Naive B cell (primary cell): ENCODE results near the gene MICAL3. TPM values are rescaled to one million over a fixed set of nuclear protein-coding genes. Genes with fewer than 3 reads are reported as not detected.

Source experiments
- ATAC-seq, 2 donors: fragments of 150-1000 bp; cut with Tn5 transposase; 2 replicates each; pipeline ENCODE4 v1.10.0; 2021; ENCODE audit warnings: low read depth in 2 of 2, mild to moderate bottlenecking in 2 of 2, moderate library complexity in 2 of 2
- DNase-seq: peaks from one replicate; pipeline ENCODE4 v3.0.0; 2022
- H3K27ac Mint-ChIP-seq, 6 donors: one replicate each; pipeline ENCODE4 v1.8.0; 2020 to 2022; ENCODE audit warnings: mild to moderate bottlenecking in 6 of 6, mixed read lengths in 6 of 6, moderate library complexity in 5 of 6, inconsistent platforms in 2 of 6
- H3K27me3 Mint-ChIP-seq, 3 donors: one replicate each; pipeline ENCODE4 v1.8.0; 2021 to 2022; ENCODE audit warnings: mixed read lengths in 3 of 3, mild to moderate bottlenecking in 1 of 3
- H3K36me3 Mint-ChIP-seq, 2 donors: one replicate each; pipeline ENCODE4 v1.8.0; 2020 to 2022; ENCODE audit warnings: mixed read lengths in 2 of 2, inconsistent platforms in 1 of 2, mild to moderate bottlenecking in 1 of 2
- H3K4me1 Mint-ChIP-seq, 3 donors: one replicate each; pipeline ENCODE4 v1.8.0; 2020 to 2022; ENCODE audit warnings: mixed read lengths in 3 of 3, inconsistent platforms in 1 of 3, mild to moderate bottlenecking in 1 of 3, moderate library complexity in 1 of 3
- H3K4me3 Mint-ChIP-seq, 8 donors: one replicate each; pipeline ENCODE4 v1.8.0; 2020 to 2022; ENCODE audit warnings: mild to moderate bottlenecking in 8 of 8, mixed read lengths in 8 of 8, moderate library complexity in 8 of 8, inconsistent platforms in 2 of 8
- H3K9me3 Mint-ChIP-seq, 7 donors: one replicate each; pipeline ENCODE4 v1.8.0; 2020 to 2022; ENCODE audit warnings: mixed read lengths in 7 of 7, mild to moderate bottlenecking in 5 of 7, inconsistent platforms in 2 of 7, moderate library complexity in 1 of 7
- polyA plus RNA-seq, 6 donors: library from polyadenylated mRNA; unstranded; fragments of 300-500 nt; fragmentation: Illumina TruSeq; gene quantifications; one replicate each; pipeline ENCODE4 v1.2.3, GENCODE V29; 2021; ENCODE audit warnings: low read depth in 6 of 6

MICAL3 gene
- polyA plus RNA-seq, 6 donors from 2014 or later, result 10.9 to 28.0 (median 15.6) TPM

- ATAC-seq, result peak in 1 of 2 donors; percentile 49
- peaks cover 3 to 8% (median 7%) of the 10 kb centered on the region in 3 donors for H3K4me1 Mint-ChIP-seq
- DNase-seq, result no peak
- peak overlapping the region in 2 of 6 donors; percentile 14 to 76 for H3K27ac Mint-ChIP-seq
- no peak overlapping the region for H3K4me3 Mint-ChIP-seq
- no peaks in the 10 kb centered on the region for H3K27me3 Mint-ChIP-seq
- peaks cover 21 to 24% of the 10 kb centered on the region in 2 donors for H3K36me3 Mint-ChIP-seq
- no peaks in the 10 kb centered on the region for H3K9me3 Mint-ChIP-seq
Measured at GRCh38 chr22:17876306-17876831, 148.0 kb downstream of the MICAL3 start.

GRCh38 chr22:17875631-17876030, 148.7 kb downstream of the MICAL3 start:
- DNase-seq (no peak), ATAC-seq (no peak)
- Mint-ChIP-seq H3K36me3 (peaks cover 28 to 32% of the 10 kb centered on the region in 2 donors), H3K4me1 (peaks cover 3 to 10% (median 8%) of the 10 kb centered on the region in 3 donors), H3K4me3 (no peak overlapping the region), H3K27ac (peak overlapping the region in 2 of 6 donors; percentile 14 to 18), H3K9me3 (no peaks in the 10 kb centered on the region), H3K27me3 (no peaks in the 10 kb centered on the region)

GRCh38 chr22:17875156-17875555, 149.2 kb downstream of the MICAL3 start:
- no peaks in the 10 kb centered on the region for H3K9me3 Mint-ChIP-seq
- no peak overlapping the region for H3K27ac Mint-ChIP-seq
- no peak for ATAC-seq
- peaks cover 0 to 10% (median 8%) of the 10 kb centered on the region in 3 donors for H3K4me1 Mint-ChIP-seq
- peaks cover 32 to 33% of the 10 kb centered on the region in 2 donors for H3K36me3 Mint-ChIP-seq
- H3K4me3 Mint-ChIP-seq, result no peak overlapping the region
- no peaks in the 10 kb centered on the region for H3K27me3 Mint-ChIP-seq
- no peak for DNase-seq

GRCh38 chr22:17874231-17874905, 150.0 kb downstream of the MICAL3 start:
- Mint-ChIP-seq H3K4me1 (peaks cover 0 to 8% (median 7%) of the 10 kb centered on the region in 3 donors), H3K27me3 (no peaks in the 10 kb centered on the region), H3K36me3 (peaks cover 27 to 30% of the 10 kb centered on the region in 2 donors), H3K27ac (peak overlapping the region in 1 of 6 donors; percentile 12), H3K9me3 (no peaks in the 10 kb centered on the region), H3K4me3 (no peak overlapping the region)
- no peak for DNase-seq
- ATAC-seq, result no peak

- Mint-ChIP-seq H3K4me3 (no peak overlapping the region), H3K9me3 (no peaks in the 10 kb centered on the region), H3K27me3 (no peaks in the 10 kb centered on the region), H3K4me1 (peaks cover 0 to 8% (median 5%) of the 10 kb centered on the region in 3 donors), H3K27ac (no peak overlapping the region), H3K36me3 (peaks cover 25 to 29% of the 10 kb centered on the region in 2 donors)
- ATAC-seq (no peak), DNase-seq (no peak)
Measured at GRCh38 chr22:17873804-17874203, 150.6 kb downstream of the MICAL3 start.

GRCh38 chr22:17873116-17873515, 151.2 kb downstream of the MICAL3 start:
- H3K36me3 Mint-ChIP-seq, result peaks cover 25 to 29% of the 10 kb centered on the region in 2 donors
- DNase-seq (no peak), ATAC-seq (no peak)
- H3K4me1 Mint-ChIP-seq, result peaks cover 0 to 8% (median 5%) of the 10 kb centered on the region in 3 donors
- H3K27ac Mint-ChIP-seq, result no peak overlapping the region
- no peaks in the 10 kb centered on the region for H3K9me3 Mint-ChIP-seq
- H3K27me3 Mint-ChIP-seq, result no peaks in the 10 kb centered on the region
- no peak overlapping the region for H3K4me3 Mint-ChIP-seq

GRCh38 chr22:17872471-17872870, 151.9 kb downstream of the MICAL3 start:
- no peak for ATAC-seq
- H3K27me3 Mint-ChIP-seq, result no peaks in the 10 kb centered on the region
- H3K4me1 Mint-ChIP-seq, result peaks cover 0 to 5% (median 4%) of the 10 kb centered on the region in 3 donors
- DNase-seq, result no peak
- H3K9me3 Mint-ChIP-seq, result no peaks in the 10 kb centered on the region
- H3K27ac Mint-ChIP-seq, result peak overlapping the region in 2 of 6 donors; percentile 76 to 89
- H3K4me3 Mint-ChIP-seq, result no peak overlapping the region
- peaks cover 25 to 29% of the 10 kb centered on the region in 2 donors for H3K36me3 Mint-ChIP-seq

- DNase-seq (no peak), ATAC-seq (no peak)
- no peaks in the 10 kb centered on the region for H3K27me3 Mint-ChIP-seq
- peak overlapping the region; percentile 10 to 89 (median 70) for H3K27ac Mint-ChIP-seq
- no peaks in the 10 kb centered on the region for H3K9me3 Mint-ChIP-seq
- H3K36me3 Mint-ChIP-seq, result peaks cover 25 to 29% of the 10 kb centered on the region in 2 donors
- H3K4me3 Mint-ChIP-seq, result no peak overlapping the region
- peaks cover 0 to 5% (median 4%) of the 10 kb centered on the region in 3 donors for H3K4me1 Mint-ChIP-seq
Measured at GRCh38 chr22:17871726-17872458, 152.5 kb downstream of the MICAL3 start.

GRCh38 chr22:17870407-17870806, 154.0 kb downstream of the MICAL3 start:
- H3K4me3 Mint-ChIP-seq, result no peak overlapping the region
- no peaks in the 10 kb centered on the region for H3K27me3 Mint-ChIP-seq
- H3K27ac Mint-ChIP-seq, result peak overlapping the region in 2 of 6 donors; percentile 26 to 60
- no peak for ATAC-seq
- peaks cover 25 to 29% of the 10 kb centered on the region in 2 donors for H3K36me3 Mint-ChIP-seq
- H3K4me1 Mint-ChIP-seq, result peaks cover 0 to 8% (median 5%) of the 10 kb centered on the region in 3 donors
- no peaks in the 10 kb centered on the region for H3K9me3 Mint-ChIP-seq
- no peak for DNase-seq

GRCh38 chr22:17869285-17870096, 154.9 kb downstream of the MICAL3 start:
- H3K9me3 Mint-ChIP-seq, result no peaks in the 10 kb centered on the region
- ATAC-seq (no peak), DNase-seq (no peak)
- no peaks in the 10 kb centered on the region for H3K27me3 Mint-ChIP-seq
- peak overlapping the region in 3 of 6 donors; percentile 29 to 76 (median 45) for H3K27ac Mint-ChIP-seq
- H3K36me3 Mint-ChIP-seq, result peaks cover 25 to 29% of the 10 kb centered on the region in 2 donors
- no peak overlapping the region for H3K4me3 Mint-ChIP-seq
- peaks cover 0 to 8% (median 5%) of the 10 kb centered on the region in 3 donors for H3K4me1 Mint-ChIP-seq

GRCh38 chr22:17868771-17869170, 155.6 kb downstream of the MICAL3 start:
- H3K36me3 Mint-ChIP-seq, result peaks cover 24 to 32% of the 10 kb centered on the region in 2 donors
- no peaks in the 10 kb centered on the region for H3K9me3 Mint-ChIP-seq
- no peak overlapping the region for H3K4me3 Mint-ChIP-seq
- no peak for ATAC-seq
- no peak for DNase-seq
- peaks cover 0 to 8% (median 5%) of the 10 kb centered on the region in 3 donors for H3K4me1 Mint-ChIP-seq
- H3K27ac Mint-ChIP-seq, result peak overlapping the region in 2 of 6 donors; percentile 15 to 74
- H3K27me3 Mint-ChIP-seq, result no peaks in the 10 kb centered on the region

GRCh38 chr22:17867160-17867785, 157.1 kb downstream of the MICAL3 start:
- no peak overlapping the region for H3K4me3 Mint-ChIP-seq
- DNase-seq (no peak), ATAC-seq (no peak)
- peak overlapping the region in 5 of 6 donors; percentile 12 to 75 (median 65) for H3K27ac Mint-ChIP-seq
- H3K4me1 Mint-ChIP-seq, result peaks cover 0 to 8% (median 5%) of the 10 kb centered on the region in 3 donors
- H3K27me3 Mint-ChIP-seq, result no peaks in the 10 kb centered on the region
- H3K36me3 Mint-ChIP-seq, result peaks cover 24% of the 10 kb centered on the region in 2 donors
- H3K9me3 Mint-ChIP-seq, result no peaks in the 10 kb centered on the region
